BJ (cell line): ENCODE results near the gene KRABD2.

Experiments
- CTCF ChIA-PET: fragments of 350-600 bp; formaldehyde crosslinking; extraction: SDS; loops from one replicate; lab custom pipeline; 2021; ENCODE audit warnings: antibody characterized with exemption, inconsistent platforms; lab: Yijun Ruan, JAX
- POLR2A ChIA-PET: fragments of 300-600 bp; sonication (Branson Sonifier 250); formaldehyde crosslinking; extraction: SDS; loops from one replicate; lab custom pipeline; 2021; ENCODE audit warnings: antibody characterized with exemption; lab: Charles Lee
- DNase-seq: peaks from one replicate; pipeline ENCODE4 v3.0.0-alpha.2; 2011; ENCODE audit warnings: low read depth
- H3K27me3 ChIP-seq: 2 replicates; pipeline ENCODE4 v1.6.0; 2011; ENCODE audit warnings: low read length; ENCODE audit not compliant: control insufficient read depth, insufficient read depth
- H3K36me3 ChIP-seq: 2 replicates; pipeline ENCODE4 v1.5.1; 2011; ENCODE audit warnings: low read length; ENCODE audit not compliant: control insufficient read depth, insufficient read depth
- H3K4me3 ChIP-seq: 2 replicates; pipeline ENCODE4 v1.5.1; 2011; ENCODE audit warnings: low read depth, mild to moderate bottlenecking, control low read depth, low read length
- TF ChIP-seq, protein P1 (sequence below): IDR thresholded peaks from 2 replicates; pipeline ENCODE4 v1.5.1; 2011; ENCODE audit warnings: low read depth, mild to moderate bottlenecking, control low read depth, inconsistent platforms, low read length, moderate library complexity; ENCODE audit not compliant: insufficient read depth

KRABD2 gene

DNA sequence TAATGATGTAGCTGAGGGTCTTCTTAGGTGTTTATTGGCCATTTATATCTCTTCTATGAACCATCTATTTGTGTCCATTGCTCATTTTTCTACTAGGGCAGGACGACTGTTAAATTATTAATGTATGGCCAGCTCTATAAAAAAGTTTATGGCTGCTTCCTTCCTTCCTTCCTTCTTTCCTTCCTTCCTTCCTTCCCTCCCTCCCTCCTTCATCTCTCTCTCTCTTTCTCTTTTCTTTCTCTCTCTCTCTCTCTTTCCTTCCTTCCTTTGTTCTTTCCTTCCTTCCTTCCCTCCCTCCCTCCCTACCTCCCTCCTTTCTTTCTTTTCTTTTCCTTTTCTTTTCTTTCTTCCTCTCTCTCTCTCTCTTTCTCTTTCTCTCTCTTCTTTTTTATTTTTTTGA lies 42.0 kb upstream of the KRABD2 start:
- no peak for DNase-seq
- peaks cover 4% of the 10 kb centered on the region for H3K27me3 ChIP-seq
- ChIA-PET POLR2A (no interaction called here), CTCF (interaction anchor here (0.5 kb wide), 1 partner anchor 36 kb away, joined by 3 read pairs; the partner anchor contains the start of gene RPL26)
- H3K36me3 ChIP-seq: no peaks in the 10 kb centered on the region
- TF ChIP-seq, protein P1, sequence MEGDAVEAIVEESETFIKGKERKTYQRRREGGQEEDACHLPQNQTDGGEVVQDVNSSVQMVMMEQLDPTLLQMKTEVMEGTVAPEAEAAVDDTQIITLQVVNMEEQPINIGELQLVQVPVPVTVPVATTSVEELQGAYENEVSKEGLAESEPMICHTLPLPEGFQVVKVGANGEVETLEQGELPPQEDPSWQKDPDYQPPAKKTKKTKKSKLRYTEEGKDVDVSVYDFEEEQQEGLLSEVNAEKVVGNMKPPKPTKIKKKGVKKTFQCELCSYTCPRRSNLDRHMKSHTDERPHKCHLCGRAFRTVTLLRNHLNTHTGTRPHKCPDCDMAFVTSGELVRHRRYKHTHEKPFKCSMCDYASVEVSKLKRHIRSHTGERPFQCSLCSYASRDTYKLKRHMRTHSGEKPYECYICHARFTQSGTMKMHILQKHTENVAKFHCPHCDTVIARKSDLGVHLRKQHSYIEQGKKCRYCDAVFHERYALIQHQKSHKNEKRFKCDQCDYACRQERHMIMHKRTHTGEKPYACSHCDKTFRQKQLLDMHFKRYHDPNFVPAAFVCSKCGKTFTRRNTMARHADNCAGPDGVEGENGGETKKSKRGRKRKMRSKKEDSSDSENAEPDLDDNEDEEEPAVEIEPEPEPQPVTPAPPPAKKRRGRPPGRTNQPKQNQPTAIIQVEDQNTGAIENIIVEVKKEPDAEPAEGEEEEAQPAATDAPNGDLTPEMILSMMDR: no peak
- no peak overlapping the region for H3K4me3 ChIP-seq

DNA sequence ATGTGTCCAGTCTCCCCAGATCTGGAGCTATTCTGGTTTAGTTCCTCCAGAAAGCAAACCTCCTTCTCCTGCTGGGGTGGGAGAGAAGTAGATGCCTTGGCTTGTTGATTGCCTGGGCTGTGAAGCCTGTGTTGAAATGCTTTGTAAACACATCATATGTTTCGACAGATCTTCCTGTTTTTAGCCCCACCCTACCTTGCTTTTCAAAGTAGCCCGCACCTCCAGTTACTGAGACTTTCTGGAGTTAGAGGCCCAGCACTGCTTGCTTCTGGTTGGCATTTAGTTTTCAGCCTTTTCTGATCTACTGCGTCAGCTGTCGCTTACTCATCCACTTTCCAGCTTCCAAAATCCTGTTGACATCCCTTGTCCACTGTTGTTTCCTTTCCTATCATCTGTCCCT lies 41.3 kb upstream of the KRABD2 start:
- TF ChIP-seq, protein P1: no peak
- DNase-seq: no peak
- peaks cover 5% of the 10 kb centered on the region; the same call in 1 of the 2 replicates for H3K27me3 ChIP-seq
- H3K36me3 ChIP-seq: no peaks in the 10 kb centered on the region
- H3K4me3 ChIP-seq: no peak overlapping the region
- ChIA-PET POLR2A (no interaction called here), CTCF (interaction anchor here (0.6 kb wide), 1 partner anchor 1075 kb away, joined by 3 read pairs; no protein-coding TSS in a partner anchor)

DNA sequence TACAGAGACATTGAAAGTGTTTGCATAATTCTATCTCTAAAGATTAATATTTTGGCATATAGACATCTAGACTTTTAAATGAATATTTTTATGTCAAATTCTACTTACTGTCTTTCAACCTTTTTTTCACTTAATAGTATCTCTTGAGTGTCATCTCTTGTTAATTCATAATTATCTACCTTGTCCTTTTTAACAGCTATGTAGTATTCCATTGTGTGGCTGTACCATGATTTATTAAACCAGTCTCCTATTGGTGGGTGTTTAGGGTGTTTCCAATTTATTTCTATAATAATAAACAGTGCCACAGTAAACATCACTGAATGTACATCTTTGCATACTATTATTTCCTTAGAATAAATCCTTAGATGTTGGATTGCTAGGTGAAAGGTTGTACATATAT lies 37.4 kb upstream of the KRABD2 start:
- CTCF ChIA-PET: interaction anchor here (4.4 kb wide), 1 partner anchor 333 kb away, joined by 40 read pairs; no protein-coding TSS in a partner anchor
- POLR2A ChIA-PET: no interaction called here
- TF ChIP-seq, protein P1: no peak
- Histone ChIP-seq H3K36me3 (no peaks in the 10 kb centered on the region), H3K4me3 (no peak overlapping the region), H3K27me3 (peaks cover 5% of the 10 kb centered on the region)
- no peak for DNase-seq

DNA sequence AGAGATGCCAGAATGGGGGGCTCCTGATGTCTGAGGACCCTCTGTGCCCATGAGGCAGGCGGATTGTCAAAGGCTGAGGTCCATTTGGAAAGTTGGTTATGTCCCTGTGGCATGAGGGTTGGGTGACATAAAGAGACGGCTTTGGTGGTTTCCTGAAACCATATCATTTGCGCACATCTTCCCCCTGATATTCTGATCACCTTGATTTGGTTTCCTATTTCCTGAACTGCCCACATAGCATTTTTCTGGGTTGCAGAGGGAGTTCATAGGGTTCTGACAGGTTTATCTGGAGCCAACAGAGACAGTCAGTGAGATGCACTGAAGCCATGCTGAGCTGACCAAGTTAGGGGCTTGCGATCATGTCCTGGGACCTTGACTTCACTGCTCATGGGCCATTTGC lies 36.8 kb upstream of the KRABD2 start:
- Histone ChIP-seq H3K36me3 (no peaks in the 10 kb centered on the region), H3K4me3 (no peak overlapping the region), H3K27me3 (peaks cover 5% of the 10 kb centered on the region)
- TF ChIP-seq, protein P1: no peak
- CTCF ChIA-PET: interaction anchor here (4.0 to 4.4 kb wide), 2 partner anchors 334 to 373 kb away, joined by 26 to 40 read pairs; no protein-coding TSS in a partner anchor
- POLR2A ChIA-PET: no interaction called here
- no peak for DNase-seq

DNA sequence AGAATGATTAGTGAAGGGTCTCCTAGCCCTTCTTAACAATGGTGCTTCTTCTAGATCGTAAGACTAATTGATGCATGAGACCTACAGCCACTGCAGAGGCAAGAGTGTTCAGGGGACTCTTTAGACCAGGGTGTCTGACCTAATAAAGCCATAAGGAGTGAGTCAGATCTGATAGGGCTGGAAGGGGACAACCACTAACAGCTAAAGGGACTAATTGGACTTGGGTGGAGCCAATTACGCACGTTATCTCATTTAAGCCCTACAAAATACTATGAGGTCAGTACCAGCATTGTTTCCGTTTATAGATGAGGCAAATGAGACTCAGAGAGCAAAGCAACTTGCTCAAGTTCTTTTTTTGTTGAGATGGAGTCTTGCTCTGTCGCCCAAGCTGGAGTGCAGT lies 35.6 kb upstream of the KRABD2 start:
- Histone ChIP-seq H3K36me3 (no peaks in the 10 kb centered on the region), H3K4me3 (no peak overlapping the region), H3K27me3 (peaks cover 1% of the 10 kb centered on the region; the same call in 1 of the 2 replicates)
- POLR2A ChIA-PET: no interaction called here
- CTCF ChIA-PET: interaction anchor here (0.7 to 4.4 kb wide), 8 partner anchors 8 to 374 kb away, joined by 3 to 40 read pairs (median 3); partner anchors contain the start of gene RANGRF
- TF ChIP-seq, protein P1: no peak
- DNase-seq: no peak
